22Rv1 (cell line): ENCODE measurements around the gene SCGB2B2.

Experiments
- CTCF ChIP-seq: fragments of 450-650 bp; IDR thresholded peaks from 2 replicates; pipeline ENCODE4 v1.5.1; 2017; ENCODE audit warnings: mild to moderate bottlenecking
- ZFX ChIP-seq: fragments of 450-650 bp; IDR thresholded peaks from 2 replicates; pipeline ENCODE4 v1.6.1; 2017; ENCODE audit warnings: antibody characterized with exemption, borderline replicate concordance

GRCh38 chr19:34673590-34673989, 3.4 kb downstream of the SCGB2B2 start:
- no peak for TF ChIP-seq CTCF
- no peak for TF ChIP-seq ZFX
